ENCODE results near the gene OR14J1. TPM values are rescaled to one million over a fixed set of nuclear protein-coding genes. Genes with fewer than 3 reads are reported as not detected.
"Not testable (repeated sequence)": the region's sequence is repeated elsewhere in the genome, so short reads cannot be mapped to it uniquely, and the experiment has no call there.

OR14J1 gene
- total and polyA plus RNA-seq, 2 donors (not counting 3 experiments of a cell fraction or from before 2014, with no cell fraction given) = not detected

DNA sequence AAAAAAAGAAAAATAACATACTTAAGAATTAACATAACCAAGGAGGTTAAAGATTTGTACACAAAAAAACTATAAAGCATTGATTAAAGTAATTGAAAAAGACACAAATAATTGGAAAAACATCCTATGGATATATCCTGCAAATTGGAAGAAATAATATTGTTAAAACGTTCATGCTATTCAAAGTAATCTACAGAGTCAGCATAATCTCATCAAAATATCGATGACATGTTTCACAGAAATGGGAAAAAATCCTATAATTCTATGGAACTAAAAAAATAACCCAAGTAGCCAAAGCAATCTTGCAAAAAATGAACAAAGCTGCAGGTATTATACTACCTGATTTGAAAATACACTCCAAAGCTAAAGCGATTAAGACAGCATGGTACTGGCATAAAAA, 43.9 kb downstream of the OR14J1 start:
- Histone ChIP-seq H3K9me1 (replicated peaks; ENCODE audit: control insufficient read depth, extremely low read depth, insufficient read depth, low read length) (no peaks in the 10 kb centered on the region), H3K4me2 (ENCODE audit: insufficient read depth, low read length) (no peak overlapping the region), H3K9me3 (replicated peaks; ENCODE audit: control insufficient read depth, insufficient read depth, low read length) (no peaks in the 10 kb centered on the region), H3K9ac (replicated peaks; ENCODE audit: extremely low read depth, insufficient read depth, low read length) (no peak overlapping the region), H3K36me3 (ENCODE audit: control insufficient read depth in 2 of 2, extremely low read depth in 1 of 2, insufficient read depth in 2 of 2, low read length in 2 of 2) (no peaks in the 10 kb centered on the region), H3K4me3 (replicated peaks in 1 of 3; ENCODE audit: insufficient read depth in 1 of 3, low read depth in 1 of 3, low read length in 3 of 3) (no peak overlapping the region), H2AFZ (ENCODE audit: low read depth, low read length) (no peak overlapping the region), H4K20me1 (replicated peaks; ENCODE audit: control insufficient read depth, extremely low read depth, insufficient read depth, low read length) (no peaks in the 10 kb centered on the region), H3K4me1 (ENCODE audit: control insufficient read depth, extremely low read depth, insufficient read depth, low read length) (no peaks in the 10 kb centered on the region), H3K27ac (ENCODE audit: insufficient read depth, low read depth, low read length) (no peak overlapping the region), H3K79me2 (ENCODE audit: control insufficient read depth, insufficient read depth, low read length) (no peaks in the 10 kb centered on the region), H3K27me3 (ENCODE audit: control insufficient read depth in 2 of 2, insufficient read depth in 2 of 2, low read length in 2 of 2) (no peaks in the 10 kb centered on the region)
- dilution Hi-C loops (cut with MboI; ENCODE audit: extremely low pct_ligation_motif_present, low sequenced_read_pairs) = no loop called here
- ChIA-PET CTCF (no interaction called here), POLR2A (no interaction called here)
- no peak for TF ChIP-seq EZH2 (IDR thresholded peaks at IDR 0.05; ENCODE audit: borderline replicate concordance, low read depth, low read length, severe bottlenecking)
- no peak for TF ChIP-seq FOS (IDR thresholded peaks at IDR 0.05; ENCODE audit: borderline replicate concordance, insufficient read depth, low read length)
- TF ChIP-seq JUN (IDR thresholded peaks at IDR 0.05; ENCODE audit: borderline replicate concordance, insufficient read depth, insufficient read length, low read depth) = no peak
- TF ChIP-seq, protein P1, sequence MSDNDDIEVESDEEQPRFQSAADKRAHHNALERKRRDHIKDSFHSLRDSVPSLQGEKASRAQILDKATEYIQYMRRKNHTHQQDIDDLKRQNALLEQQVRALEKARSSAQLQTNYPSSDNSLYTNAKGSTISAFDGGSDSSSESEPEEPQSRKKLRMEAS (IDR thresholded peaks at IDR 0.05; ENCODE audit: insufficient read depth, insufficient read length) = no peak
- no peak for TF ChIP-seq POLR2A (IDR thresholded peaks at IDR 0.05; ENCODE audit: low read depth, low read length)
- TF ChIP-seq, protein P2, sequence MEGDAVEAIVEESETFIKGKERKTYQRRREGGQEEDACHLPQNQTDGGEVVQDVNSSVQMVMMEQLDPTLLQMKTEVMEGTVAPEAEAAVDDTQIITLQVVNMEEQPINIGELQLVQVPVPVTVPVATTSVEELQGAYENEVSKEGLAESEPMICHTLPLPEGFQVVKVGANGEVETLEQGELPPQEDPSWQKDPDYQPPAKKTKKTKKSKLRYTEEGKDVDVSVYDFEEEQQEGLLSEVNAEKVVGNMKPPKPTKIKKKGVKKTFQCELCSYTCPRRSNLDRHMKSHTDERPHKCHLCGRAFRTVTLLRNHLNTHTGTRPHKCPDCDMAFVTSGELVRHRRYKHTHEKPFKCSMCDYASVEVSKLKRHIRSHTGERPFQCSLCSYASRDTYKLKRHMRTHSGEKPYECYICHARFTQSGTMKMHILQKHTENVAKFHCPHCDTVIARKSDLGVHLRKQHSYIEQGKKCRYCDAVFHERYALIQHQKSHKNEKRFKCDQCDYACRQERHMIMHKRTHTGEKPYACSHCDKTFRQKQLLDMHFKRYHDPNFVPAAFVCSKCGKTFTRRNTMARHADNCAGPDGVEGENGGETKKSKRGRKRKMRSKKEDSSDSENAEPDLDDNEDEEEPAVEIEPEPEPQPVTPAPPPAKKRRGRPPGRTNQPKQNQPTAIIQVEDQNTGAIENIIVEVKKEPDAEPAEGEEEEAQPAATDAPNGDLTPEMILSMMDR (IDR thresholded peaks at IDR 0.05; ENCODE audit: extremely low read depth in 1 of 2, insufficient read depth in 1 of 2, low read depth in 1 of 2, low read length in 2 of 2) = no peak
- no peak for TF ChIP-seq GATA2 (IDR thresholded peaks at IDR 0.05; ENCODE audit: insufficient read depth, insufficient read length, low read depth, low read length)
- TF ChIP-seq POLR2AphosphoS5 (IDR thresholded peaks at IDR 0.05; ENCODE audit: insufficient read depth, low read depth, low read length) = no peak
- TF ChIP-seq MYC (IDR thresholded peaks at IDR 0.05; ENCODE audit: low read depth, low read length) = no peak
- BruUV-seq (replicated peaks) = no TSS peak
- FAIRE-seq (no peak), DNase-seq (ENCODE audit: low read depth, low spot score) (no peak)
- intact Hi-C loops (cut with micrococcal nuclease) = no loop called here

DNA sequence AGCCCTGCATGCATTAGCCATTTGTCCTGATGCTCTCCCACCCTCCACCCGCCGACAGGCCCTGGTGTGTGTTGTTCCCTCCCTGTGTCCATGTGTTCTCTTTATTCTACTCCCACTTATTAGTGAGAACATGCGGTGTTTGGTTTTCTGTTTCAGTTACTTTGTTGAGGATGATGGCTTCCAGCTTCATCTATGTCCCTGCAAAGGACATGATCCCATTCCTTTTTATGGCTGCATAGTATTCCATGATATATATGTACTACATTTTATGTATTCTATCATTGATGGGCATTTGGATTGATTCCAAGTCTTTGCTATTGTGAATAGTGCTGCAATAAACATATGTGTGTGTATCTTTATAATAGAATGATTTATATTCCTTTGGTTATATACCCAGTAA, 47.8 kb downstream of the OR14J1 start:
- H3K4me3 ChIP-seq (replicated peaks in 1 of 3; ENCODE audit: insufficient read depth in 1 of 3, low read depth in 1 of 3, low read length in 3 of 3); FAIRE-seq; H3K9ac ChIP-seq (replicated peaks; ENCODE audit: extremely low read depth, insufficient read depth, low read length); H4K20me1 ChIP-seq (replicated peaks; ENCODE audit: control insufficient read depth, extremely low read depth, insufficient read depth, low read length); H3K27ac ChIP-seq (ENCODE audit: insufficient read depth, low read depth, low read length); H3K36me3 ChIP-seq (ENCODE audit: control insufficient read depth in 2 of 2, extremely low read depth in 1 of 2, insufficient read depth in 2 of 2, low read length in 2 of 2); dilution Hi-C loops (cut with MboI; ENCODE audit: extremely low pct_ligation_motif_present, low sequenced_read_pairs); H3K9me3 ChIP-seq (replicated peaks; ENCODE audit: control insufficient read depth, insufficient read depth, low read length); H3K4me2 ChIP-seq (ENCODE audit: insufficient read depth, low read length); H2AFZ ChIP-seq (ENCODE audit: low read depth, low read length); H3K9me1 ChIP-seq (replicated peaks; ENCODE audit: control insufficient read depth, extremely low read depth, insufficient read depth, low read length); CTCF ChIA-PET; intact Hi-C loops (cut with micrococcal nuclease); POLR2A ChIA-PET; H3K27me3 ChIP-seq (ENCODE audit: control insufficient read depth in 2 of 2, insufficient read depth in 2 of 2, low read length in 2 of 2); BruUV-seq (replicated peaks); DNase-seq (ENCODE audit: low read depth, low spot score); H3K79me2 ChIP-seq (ENCODE audit: control insufficient read depth, insufficient read depth, low read length); H3K4me1 ChIP-seq (ENCODE audit: control insufficient read depth, extremely low read depth, insufficient read depth, low read length): not testable (repeated sequence)
